RWPE1 (cell line): ENCODE measurements around the gene GPR146.

Experiments used
- CTCF ChIA-PET: fragments of 350-600 bp; sonication (Branson Sonifier 250); formaldehyde crosslinking; extraction: SDS; loops from one replicate; lab custom pipeline; 2021; lab: Yijun Ruan, JAX
- POLR2A ChIA-PET: fragments of 400-600 bp; formaldehyde crosslinking; extraction: SDS; loops from one replicate; lab custom pipeline; 2020; ENCODE audit warnings: antibody characterized with exemption; ENCODE audit not compliant: low non-redundant PET; lab: Yijun Ruan, JAX
- DNase-seq: peaks from one replicate; pipeline ENCODE4 v3.0.0; 2012; ENCODE audit warnings: low spot score
- H3K27ac ChIP-seq: fragments of 450-650 bp; 2 replicates; pipeline ENCODE4 v1.5.1; 2017
- CTCF ChIP-seq: fragments of 450-650 bp; conservative IDR thresholded peaks from 2 replicates; pipeline ENCODE4 v1.5.1; 2017; ENCODE audit warnings: low read depth, mild to moderate bottlenecking

The GPR146 gene

GRCh38 chr7:1046722-1047679 is 2.7 kb downstream of the GPR146 start:
- H3K27ac ChIP-seq = no peak overlapping the region
- TF ChIP-seq CTCF = no peak
- DNase-seq = no peak
- POLR2A ChIA-PET = no interaction called here
- CTCF ChIA-PET = interaction anchor here (0.5 to 1.4 kb wide), 3 partner anchors 18 to 182 kb away, joined by 4 to 8 read pairs (median 4); no protein-coding TSS in a partner anchor

GRCh38 chr7:1049006-1049741 is 4.8 kb downstream of the GPR146 start:
- CTCF ChIA-PET = interaction anchor here (0.9 kb wide), 1 partner anchor 56 kb away, joined by 3 read pairs; no protein-coding TSS in a partner anchor
- no peak overlapping the region for H3K27ac ChIP-seq
- TF ChIP-seq CTCF = no peak
- POLR2A ChIA-PET = interaction anchor here (0.6 kb wide), 1 partner anchor 24 kb away, joined by 3 read pairs; no protein-coding TSS in a partner anchor
- no peak for DNase-seq

DNA sequence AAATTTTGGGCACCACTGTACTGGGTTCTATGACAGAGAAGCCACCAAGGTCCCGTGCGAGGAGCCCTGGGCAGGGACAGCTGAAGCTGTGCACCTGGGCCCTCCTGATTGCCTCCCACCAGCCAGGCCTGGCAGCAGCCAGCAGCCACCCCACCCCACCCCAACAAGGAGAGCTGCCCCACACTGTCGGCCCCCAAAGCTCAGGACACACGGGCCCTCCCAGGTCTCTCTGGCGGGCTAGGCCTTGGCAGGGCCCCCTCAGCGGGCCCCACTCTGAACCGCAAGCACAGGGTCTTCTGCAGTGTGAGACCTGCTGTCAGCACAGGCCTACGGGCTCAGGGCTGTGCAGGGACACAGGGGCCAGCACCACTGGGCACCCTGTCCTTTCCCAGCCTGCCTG is 5.5 kb downstream of the GPR146 start:
- TF ChIP-seq CTCF = no peak
- ChIA-PET POLR2A (no interaction called here), CTCF (interaction anchor here (0.9 kb wide), 1 partner anchor 57 kb away, joined by 3 read pairs; no protein-coding TSS in a partner anchor)
- H3K27ac ChIP-seq = no peak overlapping the region
- DNase-seq = no peak

DNA sequence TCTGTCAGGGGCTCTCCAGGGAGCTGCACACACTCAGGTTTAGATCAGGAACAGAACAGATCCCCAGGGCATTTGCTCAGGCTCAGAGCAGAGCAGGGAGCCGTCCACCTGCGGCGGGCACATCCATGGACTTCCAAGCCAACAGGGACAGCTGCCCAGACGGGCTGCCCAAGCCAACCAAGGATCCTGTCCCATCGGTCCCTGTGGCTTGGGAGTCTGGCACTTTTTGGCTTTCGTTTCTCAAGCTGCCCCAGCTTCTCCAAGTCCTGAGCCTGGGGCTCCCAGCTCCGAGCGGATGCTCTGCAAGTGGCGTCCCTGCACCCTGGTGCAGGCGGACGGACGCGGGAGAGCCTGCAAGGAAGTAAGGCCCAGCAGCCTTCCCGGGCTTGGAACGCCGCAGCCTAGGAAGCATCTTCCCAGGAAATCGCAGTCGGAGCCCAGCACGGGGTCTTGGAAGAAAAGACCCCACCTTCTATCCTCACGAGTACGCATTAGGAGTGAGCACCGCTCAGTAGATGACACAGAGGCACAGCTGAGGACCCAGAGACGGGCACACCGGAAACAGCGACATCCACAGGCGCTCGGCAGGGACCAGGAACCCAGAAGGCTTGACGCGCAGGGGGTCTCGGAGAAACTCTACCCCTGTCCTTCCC is 6.0 kb downstream of the GPR146 start:
- no peak for TF ChIP-seq CTCF
- ChIA-PET CTCF (interaction anchor here (0.9 to 1.3 kb wide), 2 partner anchors 57 kb away, joined by 3 to 7 read pairs; no protein-coding TSS in a partner anchor), POLR2A (no interaction called here)
- no peak overlapping the region for H3K27ac ChIP-seq
- DNase-seq = no peak

- POLR2A ChIA-PET = no interaction called here
- H3K27ac ChIP-seq = no peak overlapping the region
- no peak for DNase-seq
- no peak for TF ChIP-seq CTCF
- CTCF ChIA-PET = interaction anchor here (0.5 to 1.3 kb wide), 2 partner anchors 54 to 58 kb away, joined by 3 to 7 read pairs; no protein-coding TSS in a partner anchor
These were observed 6.8 kb downstream of the GPR146 start for GRCh38 chr7:1050956-1051690.
